ENCODE data around the gene MIGA2. TPM values are rescaled to one million over a fixed set of nuclear protein-coding genes. Genes with fewer than 3 reads are reported as not detected.

Gene MIGA2
- polyA plus RNA-seq, 4 donors = 21.3 to 127 (median 61.0) TPM

DNA sequence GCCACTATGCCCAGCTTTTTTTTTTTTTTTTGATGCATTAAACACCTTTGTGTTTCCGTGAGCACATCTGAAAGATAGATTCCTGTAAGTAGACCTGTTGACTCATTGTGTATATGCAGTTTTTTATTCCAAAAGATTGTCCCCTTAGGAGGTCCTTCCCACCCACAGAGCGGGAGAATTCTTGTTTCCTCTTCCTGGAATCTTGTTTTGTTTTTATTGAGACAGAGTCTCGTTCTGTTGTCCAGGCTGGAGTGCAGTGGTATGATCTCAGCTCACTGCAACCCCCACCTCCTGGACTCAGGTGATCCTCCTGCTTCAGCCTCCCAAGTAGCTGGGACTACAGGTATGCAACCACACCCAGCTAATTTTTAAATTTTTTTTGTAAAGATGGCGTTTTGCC is 82.4 kb downstream of the MIGA2 start:
- Histone ChIP-seq H3K4me1 (ENCODE audit: control insufficient read depth in 3 of 3, insufficient read depth in 2 of 3, low read depth in 1 of 3, low read length in 2 of 3) (peaks cover 0 to 2% (median 2%) of the 10 kb centered on the region in 3 donors), H3K9me3 (ENCODE audit: control insufficient read depth in 2 of 2, insufficient read depth in 1 of 2, low read depth in 1 of 2, low read length in 1 of 2) (no peaks in the 10 kb centered on the region), H3K4me3 (ENCODE audit: low read depth in 1 of 3, low read length in 3 of 3) (no peak overlapping the region), H3K27ac (ENCODE audit: low read depth in 1 of 3, low read length in 2 of 3) (no peak overlapping the region), H3K27me3 (ENCODE audit: control insufficient read depth in 3 of 3, insufficient read depth in 3 of 3, low read length in 3 of 3) (no peaks in the 10 kb centered on the region), H3K36me3 (ENCODE audit: control insufficient read depth in 3 of 3, insufficient read depth in 2 of 3, low read depth in 1 of 3, low read length in 3 of 3) (peaks cover 2 to 41% (median 8%) of the 10 kb centered on the region in 3 donors)
- WGBS, 3 donors = 79 to 85% (median 83%) methylated on average over 4 of the region's 4 CpGs
- no peak for FAIRE-seq
- DNase-seq = no peak

DNA sequence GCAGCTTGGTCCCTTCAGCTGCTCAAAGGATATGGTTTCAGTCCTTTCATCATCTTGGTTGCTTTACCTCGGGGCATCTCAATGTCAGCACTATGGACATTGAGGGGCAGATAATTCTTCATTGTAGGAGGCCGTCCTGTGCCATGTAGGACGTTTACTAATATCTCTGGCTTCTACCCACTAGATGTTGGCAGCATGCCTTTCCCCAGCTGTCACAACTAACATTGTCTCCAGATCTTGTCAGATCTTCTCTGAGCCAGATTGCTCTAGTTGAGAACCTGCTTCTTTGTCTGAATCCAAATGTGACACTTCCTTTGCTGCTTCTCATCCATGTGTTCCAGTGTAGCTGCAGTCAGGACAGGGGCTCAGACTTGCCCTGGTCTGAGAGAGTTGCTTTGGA is 85.1 kb downstream of the MIGA2 start:
- Histone ChIP-seq H3K4me1 (ENCODE audit: control insufficient read depth in 3 of 3, insufficient read depth in 2 of 3, low read depth in 1 of 3, low read length in 2 of 3) (peaks cover 0 to 4% (median 0%) of the 10 kb centered on the region in 3 donors), H3K9me3 (ENCODE audit: control insufficient read depth in 2 of 2, insufficient read depth in 1 of 2, low read depth in 1 of 2, low read length in 1 of 2) (no peaks in the 10 kb centered on the region), H3K27me3 (ENCODE audit: control insufficient read depth in 3 of 3, insufficient read depth in 3 of 3, low read length in 3 of 3) (no peaks in the 10 kb centered on the region), H3K36me3 (ENCODE audit: control insufficient read depth in 3 of 3, insufficient read depth in 2 of 3, low read depth in 1 of 3, low read length in 3 of 3) (peaks cover 2 to 64% (median 8%) of the 10 kb centered on the region in 3 donors), H3K4me3 (ENCODE audit: low read depth in 1 of 3, low read length in 3 of 3) (no peak overlapping the region), H3K27ac (ENCODE audit: low read depth in 1 of 3, low read length in 2 of 3) (no peak overlapping the region)
- 59 to 83% (median 74%) methylated on average over 3 of the region's 3 CpGs for WGBS, 3 donors
- DNase-seq (no peak), FAIRE-seq (no peak)

Other genes starting within 250 kb of the MIGA2 start
- gene TBC1D13, start 249.4 kb upstream of the MIGA2 start, polyA plus RNA-seq = 10 to 100 TPM; 16.2 to 38.4 (median 24.0) TPM
- gene ENDOG, start 218.1 kb upstream of the MIGA2 start, polyA plus RNA-seq = 10 to 100 TPM; 12.8 to 79.6 (median 57.1) TPM
- 10 to 100 TPM; 21.0 to 36.7 (median 24.0) TPM for gene SPOUT1, start 206.8 kb upstream of the MIGA2 start, polyA plus RNA-seq
- gene KYAT1, start 154.7 kb upstream of the MIGA2 start, polyA plus RNA-seq = 1 to 10 TPM; 4.1 to 7.5 (median 5.2) TPM
- 10 to 100 TPM in 2 of 4 donors, 1 to 10 TPM in 2; 4.1 to 28.4 (median 11.2) TPM for gene LRRC8A, start 154.5 kb upstream of the MIGA2 start, polyA plus RNA-seq
- gene PHYHD1, start 115.6 kb upstream of the MIGA2 start, polyA plus RNA-seq = 10 to 100 TPM in 1 of 4 donors, 1 to 10 TPM in 3; 1.1 to 25.8 (median 4.9) TPM
- 10 to 100 TPM in 2 of 4 donors, 1 to 10 TPM in 2; 2.9 to 15.2 (median 9.2) TPM for gene DOLK, start 89.0 kb upstream of the MIGA2 start, polyA plus RNA-seq
- 10 to 100 TPM in 2 of 4 donors, 1 to 10 TPM in 2; 4.9 to 28.9 (median 9.9) TPM for gene NUP188, start 88.9 kb upstream of the MIGA2 start, polyA plus RNA-seq
- gene SH3GLB2, start 8.3 kb upstream of the MIGA2 start, polyA plus RNA-seq = 100 to 1,000 TPM in 1 of 4 donors, 10 to 100 TPM in 3; 85.2 to 112 (median 92.3) TPM
- gene DOLPP1, start 44.5 kb downstream of the MIGA2 start, polyA plus RNA-seq = 10 to 100 TPM; 27.4 to 34.9 (median 28.5) TPM
- gene CRAT, start 74.2 kb downstream of the MIGA2 start, polyA plus RNA-seq = 100 to 1,000 TPM in 2 of 4 donors, 10 to 100 TPM in 2; 55.0 to 122 (median 97.7) TPM
- gene PTPA, start 74.8 kb downstream of the MIGA2 start, polyA plus RNA-seq = 100 to 1,000 TPM in 1 of 4 donors, 10 to 100 TPM in 3; 50.8 to 113 (median 60.8) TPM
- gene IER5L, start 141.6 kb downstream of the MIGA2 start, polyA plus RNA-seq = 10 to 100 TPM in 1 of 4 donors, 1 to 10 TPM in 2, under 1 TPM in 1; 0.89 to 13.7 (median 4.6) TPM

All from small intestine (tissue), 7 donors.